Gastroesophageal sphincter (tissue), 3 donors: ENCODE data around the gene NSMF.

Experiments
- CTCF ChIP-seq, 4 experiments: fragments of 200-600 bp in 2 of 4; fragments of 450-650 bp in 2 of 4; sonication (generic) in 1 of 4; IDR thresholded peaks; one replicate each; pipeline ENCODE4 v1.5.1; 2017 to 2019; ENCODE audit warnings: antibody characterized with exemption in 4 of 4, mild to moderate bottlenecking in 2 of 4, moderate library complexity in 2 of 4
- EP300 ChIP-seq: sonication (generic); formaldehyde crosslinking; IDR thresholded peaks from one replicate; pipeline ENCODE4 v1.6.1; 2017; ENCODE audit warnings: antibody characterized with exemption, mild to moderate bottlenecking

GRCh38 chr9:137428311-137428630 lies 30.9 kb downstream of the NSMF start:
- TF ChIP-seq EP300 = no peak
- no peak for TF ChIP-seq CTCF (IDR thresholded peaks at IDR 0.05)
